ENCODE results near the gene ANKRD35. TPM values are rescaled to one million over a fixed set of nuclear protein-coding genes. Genes with fewer than 3 reads are reported as not detected.

The ANKRD35 gene
- total and polyA plus RNA-seq, 9 of the 15 experiments (the other 6 are each of a cell fraction or from before 2014, with no cell fraction given): 0.07 to 0.14 (median 0.07) TPM; not detected in 5

- no peak overlapping the region for H3K27ac ChIP-seq (ENCODE audit: extremely low read depth, low read depth, low read length)
- no peak for FAIRE-seq
- TF ChIP-seq ZNF3 (CRISPR knock-in tag; IDR thresholded peaks at IDR 0.05): no peak
- no peak for TF ChIP-seq MAFK (IDR thresholded peaks at IDR 0.05; ENCODE audit: low read length)
- no peak for TF ChIP-seq TAF1 (IDR thresholded peaks at IDR 0.05; ENCODE audit: control insufficient read depth, extremely low read depth, insufficient read depth, low read length, severe bottlenecking)
- TF ChIP-seq CHD4 (IDR thresholded peaks at IDR 0.05; ENCODE audit: insufficient read depth, insufficient replicate concordance, low read depth, low read length, poor library complexity, severe bottlenecking): no peak
- BruUV-seq (replicated peaks): no TSS peak
- CTCF ChIA-PET (ENCODE audit: low intra/inter-chr PET ratio): no interaction called here
- no peaks in the 10 kb centered on the region for H3K9me1 ChIP-seq (ENCODE audit: control insufficient read depth, insufficient read depth, low read length)
- no peak overlapping the region for H3K4me2 ChIP-seq (ENCODE audit: insufficient read depth, low read length)
- H3K36me3 ChIP-seq (ENCODE audit: control insufficient read depth, insufficient read depth, low read length): no peaks in the 10 kb centered on the region
- in situ Hi-C loops (cut with MboI): no loop called here
- H3K9ac ChIP-seq (ENCODE audit: insufficient read depth in 1 of 2, low read depth in 2 of 2, low read length in 2 of 2): no peak overlapping the region; a peak in 1 of 4 replicates
- no peaks in the 10 kb centered on the region for H4K20me1 ChIP-seq (replicated peaks; ENCODE audit: control insufficient read depth, insufficient read depth, low read length)
- H3K9me3 ChIP-seq (replicated peaks; ENCODE audit: control insufficient read depth, insufficient read depth, low read depth, low read length): no peaks in the 10 kb centered on the region
- H3K4me1 ChIP-seq (replicated peaks in 1 of 2; ENCODE audit: control insufficient read depth in 2 of 2, insufficient read depth in 2 of 2, low read length in 2 of 2): peaks cover 10 to 17% of the 10 kb centered on the region in 2 experiments
- H3K27me3 ChIP-seq (ENCODE audit: control insufficient read depth in 2 of 2, insufficient read depth in 2 of 2, low read length in 2 of 2): peaks cover 7 to 10% of the 10 kb centered on the region in 2 experiments; a peak in 4 of 5 replicates
- ATAC-seq: no peak
- H3K79me2 ChIP-seq (ENCODE audit: control insufficient read depth, insufficient read depth, low read length): no peaks in the 10 kb centered on the region
- no peak overlapping the region for H3K4me3 ChIP-seq
- WGBS (ENCODE audit: insufficient coverage, low coverage, missing lambda C conversion rate): 0% methylated on average over 1 of the region's 1 CpG
- H2AFZ ChIP-seq (ENCODE audit: low read depth, low read length): no peak overlapping the region
- intact Hi-C loops (cut with micrococcal nuclease): no loop called here
- POLR2A ChIA-PET: interaction anchor here (1.4 kb wide), 1 partner anchor 26 kb away, joined by 4 read pairs; the partner anchor contains the start of gene PIAS3
- DNase-seq (ENCODE audit: extremely low read depth in 1 of 4, low spot score in 3 of 4): no peak
Measured at GRCh38 chr1:145884675-145885074, 991 bp downstream of the ANKRD35 start.

- CTCF ChIA-PET (ENCODE audit: low intra/inter-chr PET ratio): no interaction called here
- Histone ChIP-seq H3K9me1 (ENCODE audit: control insufficient read depth, insufficient read depth, low read length) (no peaks in the 10 kb centered on the region), H3K27me3 (ENCODE audit: control insufficient read depth in 2 of 2, insufficient read depth in 2 of 2, low read length in 2 of 2) (peaks cover 3% of the 10 kb centered on the region in 2 experiments; a peak in 4 of 5 replicates), H3K27ac (ENCODE audit: extremely low read depth, low read depth, low read length) (peak overlapping the region; percentile 22; the same call in 2 of the 3 replicates), H3K9me3 (replicated peaks; ENCODE audit: control insufficient read depth, insufficient read depth, low read depth, low read length) (no peaks in the 10 kb centered on the region), H3K4me2 (ENCODE audit: insufficient read depth, low read length) (peak overlapping the region; percentile 38), H4K20me1 (replicated peaks; ENCODE audit: control insufficient read depth, insufficient read depth, low read length) (no peaks in the 10 kb centered on the region), H2AFZ (ENCODE audit: low read depth, low read length) (peak overlapping the region; percentile 83), H3K79me2 (ENCODE audit: control insufficient read depth, insufficient read depth, low read length) (no peaks in the 10 kb centered on the region), H3K4me3 (no peak overlapping the region), H3K4me1 (replicated peaks in 1 of 2; ENCODE audit: control insufficient read depth in 2 of 2, insufficient read depth in 2 of 2, low read length in 2 of 2) (peaks cover 18 to 34% of the 10 kb centered on the region in 2 experiments), H3K36me3 (ENCODE audit: control insufficient read depth, insufficient read depth, low read length) (no peaks in the 10 kb centered on the region), H3K9ac (ENCODE audit: insufficient read depth in 1 of 2, low read depth in 2 of 2, low read length in 2 of 2) (peak overlapping the region in 1 of 2 experiments; percentile 7; a peak in 1 of 4 replicates)
- in situ Hi-C loops (cut with MboI): no loop called here
- peak; percentile 44 for FAIRE-seq
- ATAC-seq: peak; percentile 62
- intact Hi-C loops (cut with micrococcal nuclease): no loop called here
- POLR2A ChIA-PET: interaction anchor here (0.9 to 2.4 kb wide), 5 partner anchors 9 to 48 kb away, joined by 4 to 7 read pairs (median 6); partner anchors contain the start of genes PIAS3 and RBM8A
- DNase-seq (ENCODE audit: extremely low read depth in 1 of 4, low spot score in 3 of 4): peak in 2 of 4 experiments; percentile 35 to 59
- BruUV-seq (replicated peaks): no TSS peak
- 2% methylated on average over 5 of the region's 5 CpGs for WGBS (ENCODE audit: insufficient coverage, low coverage, missing lambda C conversion rate)
- TF ChIP-seq VEZF1 (CRISPR knock-in tag; IDR thresholded peaks at IDR 0.05) (peak; percentile 36; the same call in 1 of the 2 replicates), FOXK2 (conservative IDR thresholded peaks at IDR 0.05 in 1 of 2, IDR thresholded peaks at IDR 0.05 in 1 of 2; ENCODE audit: low read depth in 2 of 2) (0 out of 4 replicates have a peak, but pooled peaks of 1 of the 2 experiments have one; percentile 43), LCOR (CRISPR knock-in tag; IDR thresholded peaks at IDR 0.05) (peak; percentile 65; the same call in 1 of the 2 replicates), ZNF282 (CRISPR knock-in tag; IDR thresholded peaks at IDR 0.05) (no peak), ZFPM2 (CRISPR knock-in tag; IDR thresholded peaks at IDR 0.05) (no peak), ZNF354B (CRISPR knock-in tag; IDR thresholded peaks at IDR 0.05) (no peak), ZNF76 (CRISPR knock-in tag; IDR thresholded peaks at IDR 0.05; ENCODE audit: borderline replicate concordance) (no peak), MCM5 (IDR thresholded peaks at IDR 0.05; ENCODE audit: low read depth) (no peak)
Measured at GRCh38 chr1:145879775-145880174, 5.9 kb downstream of the ANKRD35 start.
